Panc1 (cell line): ENCODE data around the gene OR13A1.
"Not testable (repeated sequence)": the region's sequence is repeated elsewhere in the genome, so short reads cannot be mapped to it uniquely, and the experiment has no call there.

Experiments
- POLR2AphosphoS5 ChIP-seq: IDR thresholded peaks from 2 replicates; pipeline ENCODE4 v1.6.1; 2012; ENCODE audit warnings: mild to moderate bottlenecking, low read depth, low read length, moderate library complexity
- TF ChIP-seq, protein P1 (sequence below), 2 experiments: IDR thresholded peaks; 2 replicates each; pipeline ENCODE4 v1.6.1; 2011 to 2012; ENCODE audit warnings: low read depth in 2 of 2, control low read depth in 1 of 2, low read length in 1 of 2, mild to moderate bottlenecking in 1 of 2, moderate library complexity in 1 of 2; ENCODE audit not compliant: insufficient read depth in 1 of 2

DNA sequence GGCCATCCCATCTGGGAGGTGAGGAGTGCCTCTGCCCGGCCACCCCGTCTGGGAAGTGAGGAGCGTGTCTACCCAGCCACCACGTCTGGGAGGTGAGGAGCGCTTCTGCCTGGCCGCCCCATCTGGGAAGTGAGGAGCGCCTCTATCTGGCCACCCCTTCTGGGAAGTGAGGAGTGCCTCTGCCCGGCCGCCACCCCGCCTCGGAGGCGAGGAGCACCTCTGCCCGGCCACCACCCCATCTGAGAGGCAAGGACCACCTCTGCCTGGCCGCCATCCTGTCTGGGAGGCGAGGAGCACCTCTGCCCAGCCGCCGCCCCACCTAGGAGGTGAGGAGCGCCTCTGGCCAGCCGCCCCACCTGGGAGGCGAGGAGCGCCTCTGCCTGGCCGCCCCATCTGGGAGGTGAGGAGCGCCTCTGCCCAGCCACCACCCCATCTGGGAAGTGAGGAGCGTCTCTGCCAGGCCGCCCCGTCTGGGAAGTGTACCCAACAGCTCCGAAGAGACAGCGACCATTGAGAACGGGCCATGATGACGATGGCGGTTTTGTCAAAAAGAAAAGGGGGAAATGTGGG lies 32.9 kb upstream of the OR13A1 start:
- not testable (repeated sequence) for TF ChIP-seq POLR2AphosphoS5
- TF ChIP-seq, protein P1, sequence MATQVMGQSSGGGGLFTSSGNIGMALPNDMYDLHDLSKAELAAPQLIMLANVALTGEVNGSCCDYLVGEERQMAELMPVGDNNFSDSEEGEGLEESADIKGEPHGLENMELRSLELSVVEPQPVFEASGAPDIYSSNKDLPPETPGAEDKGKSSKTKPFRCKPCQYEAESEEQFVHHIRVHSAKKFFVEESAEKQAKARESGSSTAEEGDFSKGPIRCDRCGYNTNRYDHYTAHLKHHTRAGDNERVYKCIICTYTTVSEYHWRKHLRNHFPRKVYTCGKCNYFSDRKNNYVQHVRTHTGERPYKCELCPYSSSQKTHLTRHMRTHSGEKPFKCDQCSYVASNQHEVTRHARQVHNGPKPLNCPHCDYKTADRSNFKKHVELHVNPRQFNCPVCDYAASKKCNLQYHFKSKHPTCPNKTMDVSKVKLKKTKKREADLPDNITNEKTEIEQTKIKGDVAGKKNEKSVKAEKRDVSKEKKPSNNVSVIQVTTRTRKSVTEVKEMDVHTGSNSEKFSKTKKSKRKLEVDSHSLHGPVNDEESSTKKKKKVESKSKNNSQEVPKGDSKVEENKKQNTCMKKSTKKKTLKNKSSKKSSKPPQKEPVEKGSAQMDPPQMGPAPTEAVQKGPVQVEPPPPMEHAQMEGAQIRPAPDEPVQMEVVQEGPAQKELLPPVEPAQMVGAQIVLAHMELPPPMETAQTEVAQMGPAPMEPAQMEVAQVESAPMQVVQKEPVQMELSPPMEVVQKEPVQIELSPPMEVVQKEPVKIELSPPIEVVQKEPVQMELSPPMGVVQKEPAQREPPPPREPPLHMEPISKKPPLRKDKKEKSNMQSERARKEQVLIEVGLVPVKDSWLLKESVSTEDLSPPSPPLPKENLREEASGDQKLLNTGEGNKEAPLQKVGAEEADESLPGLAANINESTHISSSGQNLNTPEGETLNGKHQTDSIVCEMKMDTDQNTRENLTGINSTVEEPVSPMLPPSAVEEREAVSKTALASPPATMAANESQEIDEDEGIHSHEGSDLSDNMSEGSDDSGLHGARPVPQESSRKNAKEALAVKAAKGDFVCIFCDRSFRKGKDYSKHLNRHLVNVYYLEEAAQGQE (IDR thresholded peaks at IDR 0.05; ENCODE audit: insufficient read depth in 1 of 2, low read depth in 2 of 2, low read length in 1 of 2): not testable (repeated sequence)
